Endothelial cell of umbilical vein (primary cell): ENCODE results near the gene SULT1A1. TPM values are rescaled to one million over a fixed set of nuclear protein-coding genes. Genes with fewer than 3 reads are reported as not detected.
"Not testable (repeated sequence)": the region's sequence is repeated elsewhere in the genome, so short reads cannot be mapped to it uniquely, and the experiment has no call there.

ENCODE experiments used
- BruUV-seq: library from RNA; stranded (reverse); fragments of 400-500 nt; replicated peaks from 2 replicates; lab custom pipeline; 2021; lab: Mats Ljungman, UMichigan
- CTCF ChIA-PET: fragments of 300-600, 350-600 bp; sonication (Branson Sonifier 250); formaldehyde crosslinking; loops from one replicate; lab custom pipeline; 2021; ENCODE audit warnings: antibody characterized with exemption, inconsistent platforms; lab: Charles Lee
- POLR2A ChIA-PET: fragments of 300-600, 350-600 bp; sonication (Branson Sonifier 250); formaldehyde crosslinking; loops from one replicate; lab custom pipeline; 2021; ENCODE audit warnings: antibody characterized with exemption, inconsistent platforms; lab: Charles Lee
- DNase-seq: peaks from one replicate; pipeline ENCODE4 v3.0.0-alpha.2; 2011; ENCODE audit warnings: low read depth, low spot score
- FAIRE-seq: peaks from 2 replicates; lab custom pipeline; 2011; peaks lifted over from hg19 to GRCh38; lab: Jason Lieb, UNC
- H2AFZ ChIP-seq: 2 replicates; pipeline ENCODE4 v1.6.0; 2012; ENCODE audit warnings: low read depth, low read length, control low read depth, inconsistent platforms
- H3K27ac ChIP-seq: 2 replicates; pipeline ENCODE4 v1.5.1; 2011; ENCODE audit warnings: low read depth, mild to moderate bottlenecking, control low read depth, low read length, moderate library complexity; ENCODE audit not compliant: insufficient read depth
- H3K27me3 ChIP-seq, 2 experiments: 2 replicates each; pipeline versions ENCODE4 v1.6.0 to v1.6.1; 2011; ENCODE audit warnings: low read length in 2 of 2, mixed read lengths in 1 of 2; ENCODE audit not compliant: control insufficient read depth in 2 of 2, insufficient read depth in 2 of 2
- H3K36me3 ChIP-seq, 2 experiments: 2 replicates in 1 of 2; 3 replicates in 1 of 2; pipeline ENCODE4 v1.5.1; 2011; ENCODE audit warnings: low read length in 2 of 2, mild to moderate bottlenecking in 1 of 2, moderate library complexity in 1 of 2; ENCODE audit not compliant: control insufficient read depth in 2 of 2, insufficient read depth in 2 of 2; ENCODE audit errors: extremely low read depth in 1 of 2
- H3K4me1 ChIP-seq: 3 replicates; pipeline ENCODE4 v1.5.1; 2011; ENCODE audit warnings: mild to moderate bottlenecking, low read length; ENCODE audit not compliant: control insufficient read depth, insufficient read depth; ENCODE audit errors: extremely low read depth
- H3K4me2 ChIP-seq: 2 replicates; pipeline ENCODE4 v1.6.1; 2011; ENCODE audit warnings: low read length, control low read depth, mixed read lengths; ENCODE audit not compliant: insufficient read depth
- H3K4me3 ChIP-seq, 3 experiments: fragments of 200-600 bp in 1 of 3; sonication (generic), shearing (Covaris generic) in 1 of 3; replicated peaks in 1 of 3; 2 replicates each; pipeline ENCODE4 v1.5.1; 2011 to 2016; ENCODE audit warnings: control low read depth in 3 of 3, low read length in 3 of 3, mild to moderate bottlenecking in 2 of 3, inconsistent platforms in 1 of 3, low read depth in 1 of 3, moderate library complexity in 1 of 3; ENCODE audit not compliant: insufficient read depth in 1 of 3
- H3K79me2 ChIP-seq: 2 replicates; pipeline ENCODE4 v1.6.0; 2012; ENCODE audit warnings: low read length, inconsistent platforms; ENCODE audit not compliant: control insufficient read depth, insufficient read depth
- H3K9ac ChIP-seq: replicated peaks from 2 replicates; pipeline ENCODE3; 2011; ENCODE audit warnings: low read length, control low read depth; ENCODE audit not compliant: insufficient read depth; ENCODE audit errors: extremely low read depth
- H3K9me1 ChIP-seq: replicated peaks from 3 replicates; pipeline ENCODE4 v1.6.0; 2011; ENCODE audit warnings: mild to moderate bottlenecking, low read length; ENCODE audit not compliant: control insufficient read depth, insufficient read depth; ENCODE audit errors: extremely low read depth
- H3K9me3 ChIP-seq: replicated peaks from 2 replicates; pipeline ENCODE4 v1.5.1; 2012; ENCODE audit warnings: low read length, inconsistent platforms; ENCODE audit not compliant: control insufficient read depth, insufficient read depth
- H4K20me1 ChIP-seq: replicated peaks from 2 replicates; pipeline ENCODE3; 2011; ENCODE audit warnings: mild to moderate bottlenecking, low read length; ENCODE audit not compliant: control insufficient read depth, insufficient read depth; ENCODE audit errors: extremely low read depth
- JUN ChIP-seq: IDR thresholded peaks from 2 replicates; pipeline ENCODE4 v1.6.1; 2011; ENCODE audit warnings: borderline replicate concordance, low read depth; ENCODE audit not compliant: insufficient read length, insufficient read depth
- MAX ChIP-seq: IDR thresholded peaks from 2 replicates; pipeline ENCODE4 v1.6.1; 2011; ENCODE audit not compliant: insufficient read depth, insufficient read length
- MYC ChIP-seq: IDR thresholded peaks from one replicate; pipeline ENCODE4 v1.6.1; 2011; ENCODE audit warnings: mild to moderate bottlenecking, low read depth, low read length
- POLR2A ChIP-seq: IDR thresholded peaks from 2 replicates; pipeline ENCODE4 v1.6.1; 2012; ENCODE audit warnings: low read depth, mild to moderate bottlenecking, control low read depth, low read length
- dilution Hi-C: fragments of 300-500 bp; cut with MboI; formaldehyde crosslinking; loops from one replicate; pipeline ENCODE4 v1.15.0; 2019; ENCODE audit warnings: low sequenced_read_pairs; ENCODE audit not compliant: extremely low pct_ligation_motif_present
- intact Hi-C: fragments of 100-400 bp; cut with micrococcal nuclease; formaldehyde crosslinking; loops from one replicate; pipeline ENCODE4 v1.10.0; 2022
- polyA plus RNA-seq, 4 experiments: library from polyadenylated mRNA; depleted of rRNA in 3 of 4; stranded (reverse) in 3 of 4; unstranded in 1 of 4; fragments of >200 nt; gene quantifications; 2 replicates each; pipeline versions ENCODE4 v1.2.1 to v1.2.3, GENCODE V29; 2011 to 2012; ENCODE audit warnings: missing spikeins in 1 of 4
- total RNA-seq: library from RNA; stranded (reverse); gene quantifications from 2 replicates; pipeline ENCODE4 v1.2.3, GENCODE V29; 2021

SULT1A1 gene
- total and polyA plus RNA-seq, 2 donors (not counting 3 experiments of a cell fraction or from before 2014, with no cell fraction given): 0.77 to 0.90 TPM

- DNase-seq: no peak
- Histone ChIP-seq H3K9me1 (no peaks in the 10 kb centered on the region), H3K4me1 (no peaks in the 10 kb centered on the region), H3K27ac (no peak within 1 kb of the TSS), H3K4me3 (no peak within 1 kb of the TSS), H3K9me3 (no peaks in the 10 kb centered on the region), H3K4me2 (no peak within 1 kb of the TSS), H3K79me2 (no peaks in the 10 kb centered on the region), H4K20me1 (no peaks in the 10 kb centered on the region), H3K36me3 (no peaks in the 10 kb centered on the region), H3K27me3 (no peaks in the 10 kb centered on the region), H3K9ac (no peak within 1 kb of the TSS), H2AFZ (no peak within 1 kb of the TSS)
- intact Hi-C loops (no loop called here), dilution Hi-C loops (no loop called here)
- POLR2A ChIA-PET: interaction anchor here (0.7 kb wide), 1 partner anchor 291 kb away, joined by 6 read pairs; no protein-coding TSS in a partner anchor
- BruUV-seq: no TSS peak
- CTCF ChIA-PET: no interaction called here
- TF ChIP-seq JUN (no peak), MYC (no peak), MAX (no peak)
- FAIRE-seq: no peak
Observed at GRCh38 chr16:28596840-28597691, 12.8 kb downstream of the SULT1A1 start, which contains the start of gene SULT1A2. TSS of gene SULT1A2 (minus strand) at chr16:28597050. CDS start at chr16:28595930, 1,120 bp downstream.

- FAIRE-seq: no peak
- dilution Hi-C loops: no loop called here
- no peaks in the 10 kb centered on the region for H3K27me3 ChIP-seq
- no peaks in the 10 kb centered on the region for H3K9me3 ChIP-seq
- no peak overlapping the region for H3K4me3 ChIP-seq
- no peak overlapping the region for H2AFZ ChIP-seq
- CTCF ChIA-PET: no interaction called here
- TF ChIP-seq POLR2A: no peak
- no peak for TF ChIP-seq JUN
- no TSS peak for BruUV-seq
- POLR2A ChIA-PET: no interaction called here
- H3K36me3 ChIP-seq: peaks cover 0 to 3% of the 10 kb centered on the region in 2 experiments
- no peaks in the 10 kb centered on the region for H4K20me1 ChIP-seq
- DNase-seq: no peak
- intact Hi-C loops: no loop called here
- H3K9ac ChIP-seq: no peak overlapping the region
- no peak overlapping the region for H3K4me2 ChIP-seq
- H3K9me1 ChIP-seq: no peaks in the 10 kb centered on the region
- H3K4me1 ChIP-seq: no peaks in the 10 kb centered on the region
- no peak overlapping the region for H3K27ac ChIP-seq
- H3K79me2 ChIP-seq: no peaks in the 10 kb centered on the region
Observed at GRCh38 chr16:28596115-28596630, 13.7 kb downstream of the SULT1A1 start.

- CTCF ChIA-PET, H3K9me1 ChIP-seq, H3K9ac ChIP-seq: not testable (repeated sequence)
Observed at GRCh38 chr16:28595451-28595850, 14.4 kb downstream of the SULT1A1 start.

More at GRCh38 chr16:28595451-28595850, 14.4 kb downstream of the SULT1A1 start:
- H2AFZ ChIP-seq, H3K36me3 ChIP-seq, H3K27me3 ChIP-seq, intact Hi-C loops, FAIRE-seq, H4K20me1 ChIP-seq, H3K4me2 ChIP-seq, H3K4me1 ChIP-seq, H3K4me3 ChIP-seq, H3K27ac ChIP-seq, H3K9me3 ChIP-seq, POLR2A ChIA-PET, dilution Hi-C loops, DNase-seq, BruUV-seq, H3K79me2 ChIP-seq: not testable (repeated sequence)
